COLO668 (cell line): ENCODE measurements around the gene CCDC141.

Experiments used
- DNase-seq: peaks from one replicate; lab custom pipeline; 2025; ENCODE audit not compliant: unreplicated experiment; lab: John Stamatoyannopoulos, UW

CCDC141 gene

GRCh38 chr2:178877874-178878273, 172.1 kb downstream of the CCDC141 start:
- DNase-seq, result no peak

- no peak for DNase-seq
These were observed 175.3 kb downstream of the CCDC141 start for GRCh38 chr2:178874529-178875240.

- no peak for DNase-seq
These were observed 176.0 kb downstream of the CCDC141 start for GRCh38 chr2:178873912-178874311.

GRCh38 chr2:178871536-178871935, 178.4 kb downstream of the CCDC141 start:
- no peak for DNase-seq

- no peak for DNase-seq
These were observed 179.2 kb downstream of the CCDC141 start for GRCh38 chr2:178870703-178871102.

GRCh38 chr2:178865999-178866398, 183.9 kb downstream of the CCDC141 start:
- no peak for DNase-seq

- DNase-seq, result no peak
These were observed 184.6 kb downstream of the CCDC141 start for GRCh38 chr2:178865146-178865936.

- DNase-seq, result no peak
These were observed 185.9 kb downstream of the CCDC141 start for GRCh38 chr2:178863856-178864620.

- DNase-seq, result no peak
These were observed 186.6 kb downstream of the CCDC141 start for GRCh38 chr2:178863130-178863855.

GRCh38 chr2:178860551-178860950, 189.4 kb downstream of the CCDC141 start:
- no peak for DNase-seq

- DNase-seq, result no peak
These were observed 190.2 kb downstream of the CCDC141 start for GRCh38 chr2:178859730-178860129.

GRCh38 chr2:178858896-178859625, 190.9 kb downstream of the CCDC141 start:
- DNase-seq, result no peak

- no peak for DNase-seq
These were observed 194.8 kb downstream of the CCDC141 start for GRCh38 chr2:178855151-178855550.

- no peak for DNase-seq
These were observed 201.6 kb downstream of the CCDC141 start for GRCh38 chr2:178848335-178848734.

- no peak for DNase-seq
These were observed 203.5 kb downstream of the CCDC141 start for GRCh38 chr2:178846458-178846802.

GRCh38 chr2:178845566-178846457, 204.1 kb downstream of the CCDC141 start:
- DNase-seq, result no peak

- no peak for DNase-seq
These were observed 205.2 kb downstream of the CCDC141 start for GRCh38 chr2:178844701-178845100.

- DNase-seq, result no peak
These were observed 205.7 kb downstream of the CCDC141 start for GRCh38 chr2:178844269-178844668.

- DNase-seq, result no peak
These were observed 206.2 kb downstream of the CCDC141 start for GRCh38 chr2:178843697-178844096.
